ENCODE data around the gene PIGB.
"Not testable (repeated sequence)": the region's sequence is repeated elsewhere in the genome, so short reads cannot be mapped to it uniquely, and the experiment has no call there.

PIGB gene

GRCh38 chr15:55302801-55303200, 16.2 kb upstream of the PIGB start:
- DNase-seq, result not testable (repeated sequence)

GRCh38 chr15:55319537-55320237, 665 bp downstream of the PIGB start:
- peak; percentile 13 for DNase-seq

- DNase-seq, result no peak
These were observed 1.2 kb downstream of the PIGB start for GRCh38 chr15:55320238-55320550.

- no peak for DNase-seq
These were observed 1.9 kb downstream of the PIGB start for GRCh38 chr15:55320963-55321362.

GRCh38 chr15:55322467-55322866, 3.4 kb downstream of the PIGB start:
- DNase-seq, result no peak

GRCh38 chr15:55327387-55327786, 8.4 kb downstream of the PIGB start:
- DNase-seq, result no peak

- no peak for DNase-seq
These were observed 15.3 kb downstream of the PIGB start for GRCh38 chr15:55334371-55334770.

- DNase-seq, result no peak
These were observed 16.0 kb downstream of the PIGB start for GRCh38 chr15:55334997-55335396.

- no peak for DNase-seq
These were observed 18.1 kb downstream of the PIGB start for GRCh38 chr15:55337160-55337559.

- no peak for DNase-seq
These were observed 24.1 kb downstream of the PIGB start for GRCh38 chr15:55343168-55343567.

- DNase-seq, result peak; percentile 44
These were observed 25.2 kb downstream of the PIGB start for GRCh38 chr15:55344206-55344605.

- no peak for DNase-seq
These were observed 29.3 kb downstream of the PIGB start for GRCh38 chr15:55348281-55348778.

- DNase-seq, result no peak
These were observed 30.3 kb downstream of the PIGB start for GRCh38 chr15:55349282-55349681.

GRCh38 chr15:55353025-55353424, 34.0 kb downstream of the PIGB start:
- DNase-seq, result no peak

GRCh38 chr15:55356985-55357585, 38.1 kb downstream of the PIGB start:
- no peak for DNase-seq

GRCh38 chr15:55357774-55358173, 38.8 kb downstream of the PIGB start:
- DNase-seq, result peak; percentile 63

- no peak for DNase-seq
These were observed 39.4 kb downstream of the PIGB start for GRCh38 chr15:55358471-55358870.

GRCh38 chr15:55360256-55360655, 41.2 kb downstream of the PIGB start:
- no peak for DNase-seq

- DNase-seq, result no peak
These were observed 42.0 kb downstream of the PIGB start for GRCh38 chr15:55361048-55361447.

GRCh38 chr15:55362641-55363040, 43.6 kb downstream of the PIGB start:
- no peak for DNase-seq

GRCh38 chr15:55366981-55367380, 48.0 kb downstream of the PIGB start:
- DNase-seq, result no peak

GRCh38 chr15:55372701-55373440, 53.8 kb downstream of the PIGB start:
- DNase-seq, result no peak

- no peak for DNase-seq
These were observed 60.1 kb downstream of the PIGB start for GRCh38 chr15:55379095-55379494.

GRCh38 chr15:55381595-55381994, 62.6 kb downstream of the PIGB start:
- DNase-seq, result no peak

Data from EL (cell line).